Neural progenitor cell (in vitro differentiated cells): ENCODE results near the gene INPP4B. TPM values are rescaled to one million over a fixed set of nuclear protein-coding genes. Genes with fewer than 3 reads are reported as not detected.

ENCODE experiments used
- DNase-seq: peaks from one replicate; pipeline ENCODE4 v3.0.0-alpha.2; 2016; ENCODE audit warnings: low spot score
- H2AFZ ChIP-seq: fragments of 200-600 bp; sonication (generic); replicated peaks from 2 replicates; pipeline ENCODE4 v1.6.1; 2016; ENCODE audit warnings: antibody characterized with exemption
- H3F3A ChIP-seq: fragments of 200-600 bp; sonication (generic); 2 replicates; pipeline ENCODE4 v1.6.1; 2016; ENCODE audit warnings: antibody characterized with exemption, low read depth
- H3K27ac ChIP-seq: fragments of 200-600 bp; sonication (generic); 2 replicates; pipeline ENCODE4 v1.5.1; 2016; ENCODE audit warnings: mild to moderate bottlenecking
- H3K27me3 ChIP-seq: fragments of 200-600 bp; sonication (generic); 2 replicates; pipeline ENCODE4 v1.6.1; 2016; ENCODE audit warnings: mild to moderate bottlenecking, moderate library complexity
- H3K36me3 ChIP-seq: fragments of 200-600 bp; sonication (generic); 2 replicates; pipeline ENCODE4 v1.5.1; 2016
- H3K4me1 ChIP-seq: fragments of 200-600 bp; sonication (generic); 2 replicates; pipeline ENCODE4 v1.6.1; 2016; ENCODE audit warnings: mixed run types
- H3K4me2 ChIP-seq: fragments of 200-600 bp; sonication (generic); 2 replicates; pipeline ENCODE4 v1.6.1; 2016
- H3K4me3 ChIP-seq: fragments of 200-600 bp; sonication (generic); 2 replicates; pipeline ENCODE4 v1.5.1; 2016
- H3K79me2 ChIP-seq: fragments of 200-600 bp; sonication (generic); 2 replicates; pipeline ENCODE4 v1.6.1; 2016; ENCODE audit warnings: low read depth
- H3K9ac ChIP-seq: fragments of 200-600 bp; sonication (generic); 2 replicates; pipeline ENCODE4 v1.6.1; 2016
- H3K9me3 ChIP-seq: fragments of 200-600 bp; sonication (generic); 2 replicates; pipeline ENCODE4 v1.5.1; 2016; ENCODE audit warnings: low read depth
- H4K20me1 ChIP-seq: fragments of 200-600 bp; sonication (generic); 2 replicates; pipeline ENCODE4 v1.6.1; 2016; ENCODE audit warnings: low read depth
- H3K27ac Mint-ChIP-seq: 3 replicates; pipeline ENCODE4 v1.8.0; 2021; ENCODE audit warnings: mixed read lengths
- H3K27me3 Mint-ChIP-seq: 2 replicates; pipeline ENCODE4 v1.8.0; 2022; ENCODE audit warnings: low read depth, mild to moderate bottlenecking, inconsistent platforms, moderate library complexity, mixed read lengths; ENCODE audit not compliant: insufficient read depth
- H3K36me3 Mint-ChIP-seq: 3 replicates; pipeline ENCODE4 v1.8.0; 2021; ENCODE audit warnings: mixed read lengths
- H3K4me1 Mint-ChIP-seq: 3 replicates; pipeline ENCODE4 v1.8.0; 2021; ENCODE audit warnings: mixed read lengths
- H3K4me3 Mint-ChIP-seq: 3 replicates; pipeline ENCODE4 v1.8.0; 2021; ENCODE audit warnings: mild to moderate bottlenecking, moderate library complexity, mixed read lengths
- H3K9me3 Mint-ChIP-seq: 3 replicates; pipeline ENCODE4 v1.8.0; 2020; ENCODE audit warnings: mixed read lengths
- EZH2 ChIP-seq: fragments of 200-600 bp; sonication (generic); IDR thresholded peaks from 2 replicates; pipeline ENCODE4 v1.6.1; 2017; ENCODE audit warnings: antibody characterized with exemption, mild to moderate bottlenecking, moderate library complexity
- EZH2phosphoT487 ChIP-seq: fragments of 200-600 bp; sonication (generic); IDR thresholded peaks from 2 replicates; pipeline ENCODE4 v1.6.1; 2017; ENCODE audit warnings: antibody characterized with exemption
- total RNA-seq: library from RNA; depleted of rRNA; stranded (reverse); fragments of >200 nt; gene quantifications from 2 replicates; pipeline ENCODE4 v1.2.3, GENCODE V29; 2015; ENCODE audit warnings: low replicate concordance
- TF ChIP-seq, protein P1 (sequence below): fragments of 200-600 bp; sonication (generic); IDR thresholded peaks from 2 replicates; pipeline ENCODE4 v1.5.1; 2017; ENCODE audit warnings: antibody characterized with exemption, mild to moderate bottlenecking

INPP4B gene
- total RNA-seq, 1 donor from 2014 or later = 1.3 TPM

DNA sequence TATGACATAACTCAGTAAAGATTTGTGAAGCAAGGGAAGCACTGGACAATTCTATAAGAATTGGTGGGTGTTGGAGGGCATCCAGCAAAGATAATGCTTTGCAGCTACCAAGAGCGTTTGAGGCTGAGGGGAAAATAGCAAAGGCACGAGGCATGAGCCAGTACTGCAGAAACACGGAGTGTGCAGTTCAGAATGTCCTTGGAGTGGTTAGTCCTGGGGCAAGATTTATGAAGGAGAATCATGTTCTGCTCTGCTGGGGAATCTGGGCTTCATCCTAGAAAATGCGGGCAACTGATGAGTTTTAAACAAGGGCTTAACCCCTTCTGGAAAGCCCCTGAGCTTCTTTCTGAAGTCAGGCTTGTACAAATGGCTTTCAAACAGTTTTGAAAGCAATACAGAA lies 757.2 kb downstream of the INPP4B start:
- Histone ChIP-seq H3K4me1 (no peaks in the 10 kb centered on the region), H3K4me3 (no peak overlapping the region), H3F3A (no peaks in the 10 kb centered on the region), H3K27ac (no peak overlapping the region), H2AFZ (no peak overlapping the region), H3K9me3 (no peaks in the 10 kb centered on the region), H3K27me3 (no peaks in the 10 kb centered on the region), H3K9ac (no peak overlapping the region), H3K4me2 (no peak overlapping the region), H4K20me1 (no peaks in the 10 kb centered on the region), H3K79me2 (no peaks in the 10 kb centered on the region), H3K36me3 (no peaks in the 10 kb centered on the region)
- H3K9me3 Mint-ChIP-seq = no peaks in the 10 kb centered on the region
- no peak overlapping the region for H3K27ac Mint-ChIP-seq
- H3K4me3 Mint-ChIP-seq = no peak overlapping the region
- H3K4me1 Mint-ChIP-seq = no peaks in the 10 kb centered on the region
- DNase-seq = no peak
- no peaks in the 10 kb centered on the region for H3K27me3 Mint-ChIP-seq
- H3K36me3 Mint-ChIP-seq = no peaks in the 10 kb centered on the region
- TF ChIP-seq EZH2 = no peak
- TF ChIP-seq, protein P1, sequence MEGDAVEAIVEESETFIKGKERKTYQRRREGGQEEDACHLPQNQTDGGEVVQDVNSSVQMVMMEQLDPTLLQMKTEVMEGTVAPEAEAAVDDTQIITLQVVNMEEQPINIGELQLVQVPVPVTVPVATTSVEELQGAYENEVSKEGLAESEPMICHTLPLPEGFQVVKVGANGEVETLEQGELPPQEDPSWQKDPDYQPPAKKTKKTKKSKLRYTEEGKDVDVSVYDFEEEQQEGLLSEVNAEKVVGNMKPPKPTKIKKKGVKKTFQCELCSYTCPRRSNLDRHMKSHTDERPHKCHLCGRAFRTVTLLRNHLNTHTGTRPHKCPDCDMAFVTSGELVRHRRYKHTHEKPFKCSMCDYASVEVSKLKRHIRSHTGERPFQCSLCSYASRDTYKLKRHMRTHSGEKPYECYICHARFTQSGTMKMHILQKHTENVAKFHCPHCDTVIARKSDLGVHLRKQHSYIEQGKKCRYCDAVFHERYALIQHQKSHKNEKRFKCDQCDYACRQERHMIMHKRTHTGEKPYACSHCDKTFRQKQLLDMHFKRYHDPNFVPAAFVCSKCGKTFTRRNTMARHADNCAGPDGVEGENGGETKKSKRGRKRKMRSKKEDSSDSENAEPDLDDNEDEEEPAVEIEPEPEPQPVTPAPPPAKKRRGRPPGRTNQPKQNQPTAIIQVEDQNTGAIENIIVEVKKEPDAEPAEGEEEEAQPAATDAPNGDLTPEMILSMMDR = no peak
- TF ChIP-seq EZH2phosphoT487 = no peak

DNA sequence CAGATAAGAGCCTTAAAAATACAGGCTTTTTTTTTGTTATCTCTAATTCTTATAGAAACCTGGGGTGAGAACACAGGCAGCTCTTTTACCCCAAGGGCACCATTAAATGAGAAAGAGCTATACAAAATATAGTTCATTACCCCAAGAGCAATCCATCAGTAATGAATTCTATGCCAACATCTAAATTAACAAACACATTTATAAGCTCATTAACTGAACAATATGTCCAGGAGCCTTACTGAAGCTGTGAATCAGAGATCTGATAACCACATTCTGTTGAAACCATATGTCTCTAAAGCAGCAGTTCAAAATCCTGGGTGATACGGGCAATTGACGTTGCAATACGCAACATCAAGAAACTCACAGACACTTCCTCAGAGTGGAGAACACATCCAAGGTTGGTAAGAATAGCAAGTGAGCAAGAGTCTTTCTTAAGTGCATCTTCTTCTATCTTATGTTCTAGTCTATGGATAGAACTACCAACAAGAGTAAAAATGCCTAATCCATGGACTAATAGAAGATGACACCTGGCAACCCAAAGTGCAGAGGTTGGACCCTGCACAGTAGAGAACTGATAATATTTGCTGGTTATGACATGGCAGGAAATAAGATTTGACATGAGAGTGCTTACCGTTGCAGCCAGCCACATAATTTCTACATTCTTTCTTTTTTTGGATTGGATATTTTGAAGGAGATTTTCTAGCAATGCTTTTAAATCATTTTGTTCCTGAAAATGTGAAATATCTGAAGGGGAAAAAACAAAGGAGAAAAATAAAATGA lies 760.4 kb downstream of the INPP4B start:
- Histone ChIP-seq H3F3A (no peaks in the 10 kb centered on the region), H3K27me3 (no peaks in the 10 kb centered on the region), H3K27ac (no peak overlapping the region), H3K4me1 (no peaks in the 10 kb centered on the region), H3K36me3 (no peaks in the 10 kb centered on the region), H3K9ac (no peak overlapping the region), H4K20me1 (no peaks in the 10 kb centered on the region), H2AFZ (no peak overlapping the region), H3K9me3 (no peaks in the 10 kb centered on the region), H3K79me2 (no peaks in the 10 kb centered on the region), H3K4me3 (no peak overlapping the region), H3K4me2 (no peak overlapping the region)
- no peaks in the 10 kb centered on the region for H3K9me3 Mint-ChIP-seq
- no peak for DNase-seq
- H3K27ac Mint-ChIP-seq = no peak overlapping the region
- no peaks in the 10 kb centered on the region for H3K36me3 Mint-ChIP-seq
- H3K27me3 Mint-ChIP-seq = no peaks in the 10 kb centered on the region
- TF ChIP-seq, protein P1 = no peak
- TF ChIP-seq EZH2phosphoT487 (no peak), EZH2 (no peak)
- H3K4me3 Mint-ChIP-seq = no peak overlapping the region
- H3K4me1 Mint-ChIP-seq = no peaks in the 10 kb centered on the region

DNA sequence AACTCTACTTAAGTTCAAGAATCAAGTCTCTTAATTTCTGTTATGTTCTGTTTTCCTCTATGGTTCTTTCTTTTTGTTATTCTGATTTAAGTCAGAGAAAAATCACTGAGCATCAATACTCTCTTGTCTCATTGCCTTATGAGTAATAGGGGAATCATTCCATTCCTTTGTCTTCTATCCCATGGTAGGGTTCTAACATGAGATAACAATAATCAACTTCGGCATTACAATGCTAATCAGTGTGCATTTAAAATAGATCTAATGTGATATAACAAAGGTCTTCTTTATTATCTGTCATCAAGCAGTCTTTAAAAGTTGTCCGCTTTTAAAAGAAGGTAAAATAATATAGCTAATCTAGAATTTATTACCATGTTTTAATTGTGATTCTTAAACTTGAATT lies 762.8 kb downstream of the INPP4B start:
- H3K27me3 Mint-ChIP-seq = no peaks in the 10 kb centered on the region

DNA sequence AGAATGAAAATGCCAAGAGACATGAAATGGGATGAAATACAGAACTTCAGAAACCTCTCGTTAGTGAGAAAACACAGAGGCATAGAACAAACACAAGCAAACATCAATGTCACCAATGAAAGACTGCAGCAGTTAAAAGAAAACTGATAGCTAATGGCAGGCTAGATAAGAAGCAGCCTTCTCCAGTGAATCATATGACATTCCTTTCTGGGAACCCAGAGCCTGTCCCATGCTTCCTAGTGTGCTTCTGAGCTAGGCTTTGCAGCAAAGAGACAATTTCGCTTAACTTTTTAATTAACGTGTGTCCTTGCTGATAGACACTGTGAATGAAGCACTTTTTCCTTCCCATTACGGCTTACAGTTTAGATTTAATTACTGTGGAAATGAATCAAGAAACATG lies 765.1 kb downstream of the INPP4B start:
- H3K4me3 Mint-ChIP-seq = no peak overlapping the region
- H3K36me3 Mint-ChIP-seq = no peaks in the 10 kb centered on the region
- no peaks in the 10 kb centered on the region for H3K4me1 Mint-ChIP-seq
- Histone ChIP-seq H3K79me2 (no peaks in the 10 kb centered on the region), H3K4me2 (no peak overlapping the region), H3K9ac (no peak overlapping the region), H2AFZ (no peak overlapping the region), H4K20me1 (no peaks in the 10 kb centered on the region), H3K36me3 (no peaks in the 10 kb centered on the region), H3K4me3 (no peak overlapping the region), H3K9me3 (no peaks in the 10 kb centered on the region), H3K27ac (no peak overlapping the region), H3K27me3 (no peaks in the 10 kb centered on the region), H3K4me1 (no peaks in the 10 kb centered on the region), H3F3A (no peaks in the 10 kb centered on the region)
- no peak overlapping the region for H3K27ac Mint-ChIP-seq
- no peak for DNase-seq
- no peaks in the 10 kb centered on the region for H3K27me3 Mint-ChIP-seq
- H3K9me3 Mint-ChIP-seq = no peaks in the 10 kb centered on the region
- TF ChIP-seq, protein P1 = no peak
- TF ChIP-seq EZH2phosphoT487 (no peak), EZH2 (no peak)

More for the DNA sequence above, 762.8 kb downstream of the INPP4B start:
- Mint-ChIP-seq H3K36me3 (no peaks in the 10 kb centered on the region), H3K4me1 (no peaks in the 10 kb centered on the region), H3K9me3 (no peaks in the 10 kb centered on the region), H3K4me3 (no peak overlapping the region), H3K27ac (no peak overlapping the region)
- Histone ChIP-seq H3K27ac (no peak overlapping the region), H3K4me3 (no peak overlapping the region), H3K4me1 (no peaks in the 10 kb centered on the region), H3F3A (no peaks in the 10 kb centered on the region), H3K27me3 (no peaks in the 10 kb centered on the region), H3K4me2 (no peak overlapping the region), H3K79me2 (no peaks in the 10 kb centered on the region), H3K9ac (no peak overlapping the region), H4K20me1 (no peaks in the 10 kb centered on the region), H2AFZ (no peak overlapping the region), H3K9me3 (no peaks in the 10 kb centered on the region), H3K36me3 (no peaks in the 10 kb centered on the region)
- TF ChIP-seq EZH2phosphoT487 (no peak), EZH2 (no peak)
- DNase-seq = no peak
